PFSK-1 (cell line): Measurements from ENCODE around the gene SYS1.

Experiments
- FOXP2 ChIP-seq: optimal IDR thresholded peaks from 2 replicates; pipeline ENCODE3; 2011; ENCODE audit warnings: borderline replicate concordance, control low read depth, inconsistent platforms; ENCODE audit not compliant: insufficient read depth; ENCODE audit errors: extremely low read length, extremely low read depth
- POLR2AphosphoS5 ChIP-seq: IDR thresholded peaks from 2 replicates; pipeline ENCODE4 v1.6.1; 2012; ENCODE audit warnings: low read depth, mild to moderate bottlenecking, control low read depth, low read length, moderate library complexity
- REST ChIP-seq, 2 experiments: IDR thresholded peaks; 2 replicates each; pipeline versions ENCODE4 v1.6.1 to v1.8.0; 2011 to 2012; ENCODE audit warnings: low read depth in 2 of 2, low read length in 2 of 2, control low read depth in 1 of 2, inconsistent platforms in 1 of 2, mild to moderate bottlenecking in 1 of 2, moderate library complexity in 1 of 2; ENCODE audit not compliant: insufficient read depth in 1 of 2
- SIN3A ChIP-seq: IDR thresholded peaks from 2 replicates; pipeline ENCODE4 v1.6.1; 2012; ENCODE audit warnings: mild to moderate bottlenecking, low read length, moderate library complexity, borderline replicate concordance; ENCODE audit not compliant: insufficient read depth
- TAF1 ChIP-seq: IDR thresholded peaks from 2 replicates; pipeline ENCODE4 v1.6.1; 2012; ENCODE audit warnings: low read length, control low read depth, borderline replicate concordance; ENCODE audit not compliant: insufficient read depth

Gene SYS1

GRCh38 chr20:45374101-45374467, 11.1 kb downstream of the SYS1 start:
- TF ChIP-seq POLR2AphosphoS5 (no peak), FOXP2 (no peak), REST (IDR thresholded peaks at IDR 0.05; ENCODE audit: insufficient read depth in 1 of 2, low read depth in 2 of 2, low read length in 2 of 2) (no peak), SIN3A (no peak), TAF1 (no peak)

DNA sequence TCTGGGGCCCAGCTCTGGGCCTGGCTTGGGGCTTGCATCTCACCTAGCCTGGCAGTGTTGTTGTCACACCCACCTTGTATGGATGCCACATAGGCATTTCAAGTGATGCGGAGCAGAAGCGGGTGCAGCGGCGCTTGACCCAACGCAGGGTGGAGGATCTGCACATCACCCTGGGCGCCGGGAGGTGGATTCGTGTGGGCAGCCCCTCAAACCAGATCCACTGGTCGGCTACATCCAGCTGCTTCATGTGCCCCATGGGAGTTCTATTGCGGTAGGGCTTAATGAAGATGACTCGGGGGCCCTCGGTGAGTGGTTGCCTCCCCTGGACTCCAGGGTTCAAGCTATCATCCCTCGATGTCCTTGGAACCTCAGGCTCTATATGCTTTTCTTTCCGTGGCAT, 12.0 kb downstream of the SYS1 start:
- no peak for TF ChIP-seq POLR2AphosphoS5
- no peak for TF ChIP-seq SIN3A
- no peak for TF ChIP-seq REST (IDR thresholded peaks at IDR 0.05; ENCODE audit: insufficient read depth in 1 of 2, low read depth in 2 of 2, low read length in 2 of 2)
- TF ChIP-seq FOXP2, result no peak
- no peak for TF ChIP-seq TAF1

DNA sequence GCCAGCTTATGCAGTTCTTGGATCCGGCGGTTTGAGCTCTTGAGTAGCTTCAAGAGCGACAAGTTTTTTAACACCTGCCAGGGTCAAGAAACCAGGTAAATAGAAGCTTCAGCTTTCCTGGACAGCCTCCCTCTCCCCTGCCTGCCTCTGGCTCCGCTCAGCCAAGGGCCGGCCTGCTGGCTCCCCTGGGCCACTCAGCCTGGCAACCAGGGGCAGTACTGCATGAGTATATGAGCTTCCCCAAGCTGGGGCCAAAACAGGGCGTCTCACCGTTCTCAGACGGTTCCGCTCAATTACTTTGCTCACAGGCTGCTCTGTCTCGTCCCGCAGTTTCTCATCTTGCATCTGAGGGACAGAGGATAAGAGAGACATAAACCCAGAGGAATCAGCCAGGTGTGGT, 14.3 kb downstream of the SYS1 start:
- TF ChIP-seq SIN3A, result no peak
- TF ChIP-seq FOXP2, result no peak
- no peak for TF ChIP-seq REST (IDR thresholded peaks at IDR 0.05; ENCODE audit: insufficient read depth in 1 of 2, low read depth in 2 of 2, low read length in 2 of 2)
- no peak for TF ChIP-seq TAF1
- TF ChIP-seq POLR2AphosphoS5, result no peak

DNA sequence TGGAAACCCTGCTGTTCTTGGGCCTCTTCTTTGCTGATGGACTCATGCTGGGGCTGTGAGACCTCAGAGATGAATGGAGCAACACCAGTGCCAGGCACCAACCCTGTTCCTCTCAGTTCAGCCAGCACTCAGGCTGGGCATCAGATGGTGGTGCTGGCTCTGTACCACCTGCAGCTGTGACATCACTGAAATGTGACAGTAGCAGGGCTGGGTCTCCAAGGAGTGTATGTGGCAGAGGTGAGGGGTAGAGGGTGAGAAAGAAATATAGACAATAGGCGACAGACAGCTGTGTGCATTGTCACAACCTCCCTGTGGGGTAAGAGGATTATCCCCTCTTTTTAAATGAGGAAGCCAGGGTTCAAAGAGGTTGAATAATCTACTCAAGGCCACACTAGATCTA, 15.2 kb downstream of the SYS1 start, which contains the start of gene TP53TG5:
TSS of gene TP53TG5 (minus strand) at position 135 of the 400 bp plus-strand sequence. CDS start at position 46, 89 bp downstream.
- TF ChIP-seq POLR2AphosphoS5 (no peak), SIN3A (no peak), TAF1 (no peak)

GRCh38 chr20:45387274-45387673, 24.3 kb downstream of the SYS1 start:
- no peak for TF ChIP-seq TAF1
- TF ChIP-seq POLR2AphosphoS5, result no peak

DNA sequence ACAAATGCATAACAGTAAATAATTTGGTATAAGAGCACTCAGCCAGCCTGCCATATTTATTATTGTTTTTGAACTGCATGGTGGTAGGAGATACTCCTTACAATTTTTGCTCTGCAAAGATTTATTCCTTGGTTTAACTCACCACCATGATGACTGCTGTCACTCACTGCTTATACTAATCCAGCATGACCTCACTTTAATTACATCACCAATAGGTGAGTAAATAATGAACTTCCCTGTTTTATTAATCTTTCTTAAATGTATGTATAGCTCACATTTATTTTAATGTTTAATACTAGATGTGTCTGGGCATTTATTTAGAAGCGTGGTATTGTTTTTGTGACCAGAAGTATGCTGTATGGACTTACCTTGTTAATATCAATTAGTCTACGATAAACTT, 28.0 kb downstream of the SYS1 start:
- no peak for TF ChIP-seq REST (IDR thresholded peaks at IDR 0.05; ENCODE audit: insufficient read depth in 1 of 2, low read depth in 2 of 2, low read length in 2 of 2)
- no peak for TF ChIP-seq SIN3A
- TF ChIP-seq TAF1, result no peak
- TF ChIP-seq POLR2AphosphoS5, result no peak
